WTC11 (cell line): ENCODE measurements around the gene STYK1.

Source experiments
- ATF2 ChIP-seq: sonication (generic); formaldehyde crosslinking; IDR thresholded peaks from 2 replicates; pipeline ENCODE4 v1.8.1; 2022; ENCODE audit warnings: low read depth, missing genetic modification reagents, borderline replicate concordance
- CBFB ChIP-seq: sonication (generic); formaldehyde crosslinking; IDR thresholded peaks from 2 replicates; pipeline ENCODE4 v1.8.1; 2022; ENCODE audit warnings: mild to moderate bottlenecking, low read depth, missing genetic modification reagents
- CTCF ChIP-seq: fragments of 200-600 bp; IDR thresholded peaks from 2 replicates; pipeline ENCODE4 v1.8.0; 2022; ENCODE audit warnings: antibody characterized with exemption
- KAT7 ChIP-seq: sonication (generic); formaldehyde crosslinking; IDR thresholded peaks from 2 replicates; pipeline ENCODE4 v1.8.1; 2023; ENCODE audit warnings: missing genetic modification reagents, mild to moderate bottlenecking, borderline replicate concordance
- MLX ChIP-seq: sonication (generic); formaldehyde crosslinking; IDR thresholded peaks from 2 replicates; pipeline ENCODE4 v1.8.1; 2023; ENCODE audit warnings: mild to moderate bottlenecking, missing genetic modification reagents, moderate library complexity
- NR2C2 ChIP-seq: sonication (generic); formaldehyde crosslinking; IDR thresholded peaks from 2 replicates; pipeline ENCODE4 v1.8.0; 2022; ENCODE audit warnings: mild to moderate bottlenecking, missing genetic modification reagents
- SP1 ChIP-seq: sonication (generic); formaldehyde crosslinking; conservative IDR thresholded peaks from 2 replicates; pipeline ENCODE4 v1.8.1; 2022; ENCODE audit warnings: missing genetic modification reagents
- TP53 ChIP-seq: sonication (generic); formaldehyde crosslinking; IDR thresholded peaks from 2 replicates; pipeline ENCODE4 v1.8.1; 2023; ENCODE audit warnings: mild to moderate bottlenecking, missing genetic modification reagents
- USF1 ChIP-seq: sonication (generic); formaldehyde crosslinking; IDR thresholded peaks from 2 replicates; pipeline ENCODE4 v1.8.0; 2022; ENCODE audit warnings: mild to moderate bottlenecking, missing genetic modification reagents
- ZBTB21 ChIP-seq: sonication (generic); formaldehyde crosslinking; IDR thresholded peaks from 2 replicates; pipeline ENCODE4 v1.8.1; 2023; ENCODE audit warnings: mild to moderate bottlenecking, missing genetic modification reagents, borderline replicate concordance

- no peak for TF ChIP-seq CTCF
- no peak for TF ChIP-seq ATF2
- no peak for TF ChIP-seq CBFB (CRISPR knock-in tag)
- TF ChIP-seq USF1 = no peak
- no peak for TF ChIP-seq KAT7
- TF ChIP-seq SP1 = no peak
- no peak for TF ChIP-seq MLX (CRISPR knock-in tag)
- no peak for TF ChIP-seq TP53 (CRISPR knock-in tag)
- TF ChIP-seq ZBTB21 (CRISPR knock-in tag) = no peak
- no peak for TF ChIP-seq NR2C2 (CRISPR knock-in tag)
Measured at GRCh38 chr12:10636611-10637010, 37.2 kb downstream of the STYK1 start.
